ENCODE measurements around the gene PSME2.

Gene PSME2

GRCh38 chr14:24135834-24136683 is 10.4 kb downstream of the PSME2 start, which contains the start of gene PSME1:
Gene PSME1 (plus strand): TSS chr14:24136194. CDS start chr14:24136263, 69 bp downstream.
- peak; percentile 96 for DNase-seq (ENCODE audit: low spot score)

GRCh38 chr14:24135584-24135833 is 10.9 kb downstream of the PSME2 start:
- DNase-seq (ENCODE audit: low spot score): no peak

- no peak for DNase-seq (ENCODE audit: low spot score)
Measured at GRCh38 chr14:24133735-24134134, 12.7 kb downstream of the PSME2 start.

DNA sequence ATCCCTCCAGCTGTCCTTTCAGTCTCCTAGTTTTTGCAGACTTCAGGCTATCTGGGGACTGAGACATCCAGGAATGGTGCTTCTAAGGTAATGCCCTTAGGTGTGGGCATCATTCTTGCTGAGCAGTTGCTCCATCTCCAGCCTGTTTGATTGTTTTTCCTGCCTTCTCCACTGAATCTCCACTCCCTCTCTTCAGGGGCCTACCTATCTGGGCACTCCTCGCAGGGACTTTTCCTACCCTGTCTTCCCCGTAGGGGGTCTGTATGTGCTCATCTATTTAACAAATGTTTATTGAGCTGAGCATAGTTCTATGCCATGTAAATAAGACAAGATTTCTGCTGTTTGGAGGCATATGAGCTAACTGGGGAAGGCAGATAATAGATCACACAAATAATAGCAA is 13.4 kb downstream of the PSME2 start:
- no peak for DNase-seq (ENCODE audit: low spot score)

DNA sequence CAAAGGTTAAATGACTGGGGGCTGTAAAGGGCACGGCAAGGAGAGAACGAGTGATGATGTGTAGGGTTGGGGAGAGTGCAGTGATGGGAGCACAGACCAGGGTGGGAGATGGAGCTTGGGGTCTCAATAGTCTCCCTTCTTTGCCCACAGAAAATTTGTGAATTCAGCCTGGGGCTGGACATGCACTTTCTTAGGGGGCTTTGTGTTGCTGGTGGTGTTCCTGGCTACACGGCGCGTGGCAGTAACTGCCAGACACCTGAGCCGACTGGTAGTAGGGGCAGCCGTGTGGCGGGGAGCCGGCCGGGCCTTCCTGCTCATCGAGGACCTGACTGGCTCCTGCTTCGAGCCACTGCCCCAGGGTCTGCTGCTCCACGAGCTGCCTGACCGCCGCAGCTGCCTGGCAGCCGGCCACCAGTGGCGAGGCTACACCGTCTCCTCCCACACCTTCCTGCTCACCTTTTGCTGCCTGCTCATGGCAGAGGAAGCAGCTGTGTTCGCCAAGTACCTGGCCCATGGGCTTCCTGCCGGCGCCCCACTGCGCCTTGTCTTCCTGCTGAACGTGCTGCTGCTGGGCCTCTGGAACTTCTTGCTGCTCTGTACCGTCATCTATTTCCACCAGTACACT is 14.2 kb downstream of the PSME2 start:
- DNase-seq (ENCODE audit: low spot score): no peak

- no peak for DNase-seq (ENCODE audit: low spot score)
Measured at GRCh38 chr14:24131549-24131966, 14.9 kb downstream of the PSME2 start.

GRCh38 chr14:24130717-24131548 is 15.5 kb downstream of the PSME2 start:
- DNase-seq (ENCODE audit: low spot score): no peak

DNA sequence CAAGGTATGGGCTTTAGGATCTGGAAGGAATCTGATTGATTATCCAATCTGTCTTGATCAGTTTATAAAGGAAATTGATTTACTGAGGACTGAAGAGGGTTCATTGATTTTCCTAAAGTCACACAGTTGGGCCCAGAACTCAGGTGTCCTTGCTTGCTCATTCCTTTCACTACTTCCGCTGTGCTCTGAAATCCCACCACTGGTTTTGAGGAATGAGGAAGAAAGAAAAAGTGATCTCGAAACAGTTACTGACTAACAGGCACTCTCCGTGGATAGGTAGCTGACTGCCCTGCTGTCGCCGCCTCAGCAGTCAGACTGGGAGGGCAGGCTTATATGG is 16.1 kb downstream of the PSME2 start, which contains the start of gene FITM1:
FITM1 (plus strand) TSS at position 280 of the 337 bp plus-strand sequence. CDS start 905 bp downstream, outside the sequence.
- DNase-seq (ENCODE audit: low spot score): no peak

DNA sequence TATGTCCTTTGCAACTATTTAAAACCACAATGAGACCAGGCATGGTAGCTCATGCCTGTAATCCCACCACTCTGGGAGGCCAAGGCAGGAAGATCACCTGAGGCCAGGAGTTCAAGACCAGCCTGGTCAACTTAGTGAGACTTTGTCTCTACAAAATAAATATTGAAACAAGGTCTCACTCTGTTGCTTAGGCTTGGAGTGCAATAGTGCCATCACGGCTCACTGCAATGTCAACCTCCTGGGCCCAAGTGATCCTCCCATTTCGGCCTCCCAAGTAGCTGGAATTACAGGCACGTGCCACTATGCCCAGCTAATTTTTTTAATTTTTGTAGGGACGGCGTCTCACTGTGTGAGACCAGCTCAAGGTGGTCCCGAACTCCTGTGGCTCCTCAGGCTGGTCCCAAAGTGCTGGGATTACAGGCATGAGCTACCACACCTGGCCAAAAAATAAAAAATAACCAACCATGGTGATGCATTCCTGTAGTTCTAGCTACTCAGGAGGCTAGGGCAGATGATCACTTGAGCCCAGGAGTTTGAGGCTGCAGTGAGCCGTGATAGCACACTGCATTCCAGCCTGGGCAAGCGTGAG is 16.9 kb downstream of the PSME2 start:
- DNase-seq (ENCODE audit: low spot score): no peak

GRCh38 chr14:24127673-24128072 is 18.7 kb downstream of the PSME2 start:
- DNase-seq (ENCODE audit: low spot score): no peak

DNA sequence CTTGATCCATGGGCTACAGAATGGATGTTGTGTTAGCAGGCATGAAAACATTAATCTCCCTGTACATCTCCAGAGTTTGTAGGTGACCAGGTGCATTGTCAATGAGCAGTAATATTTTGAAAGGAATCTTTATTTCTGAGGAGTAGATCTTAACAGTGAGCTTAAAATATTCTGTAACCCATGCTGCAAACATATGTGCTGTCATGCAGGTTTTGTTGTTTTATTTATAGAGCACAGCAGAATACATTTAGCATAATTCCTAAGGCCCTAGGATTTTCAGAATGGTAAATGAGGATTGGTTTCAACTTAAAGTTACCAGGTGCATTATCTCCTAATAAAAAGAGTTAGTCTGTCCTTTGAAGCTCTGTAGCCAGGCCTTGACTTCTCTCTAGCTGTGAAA is 19.5 kb downstream of the PSME2 start:
- DNase-seq (ENCODE audit: low spot score): no peak

DNA sequence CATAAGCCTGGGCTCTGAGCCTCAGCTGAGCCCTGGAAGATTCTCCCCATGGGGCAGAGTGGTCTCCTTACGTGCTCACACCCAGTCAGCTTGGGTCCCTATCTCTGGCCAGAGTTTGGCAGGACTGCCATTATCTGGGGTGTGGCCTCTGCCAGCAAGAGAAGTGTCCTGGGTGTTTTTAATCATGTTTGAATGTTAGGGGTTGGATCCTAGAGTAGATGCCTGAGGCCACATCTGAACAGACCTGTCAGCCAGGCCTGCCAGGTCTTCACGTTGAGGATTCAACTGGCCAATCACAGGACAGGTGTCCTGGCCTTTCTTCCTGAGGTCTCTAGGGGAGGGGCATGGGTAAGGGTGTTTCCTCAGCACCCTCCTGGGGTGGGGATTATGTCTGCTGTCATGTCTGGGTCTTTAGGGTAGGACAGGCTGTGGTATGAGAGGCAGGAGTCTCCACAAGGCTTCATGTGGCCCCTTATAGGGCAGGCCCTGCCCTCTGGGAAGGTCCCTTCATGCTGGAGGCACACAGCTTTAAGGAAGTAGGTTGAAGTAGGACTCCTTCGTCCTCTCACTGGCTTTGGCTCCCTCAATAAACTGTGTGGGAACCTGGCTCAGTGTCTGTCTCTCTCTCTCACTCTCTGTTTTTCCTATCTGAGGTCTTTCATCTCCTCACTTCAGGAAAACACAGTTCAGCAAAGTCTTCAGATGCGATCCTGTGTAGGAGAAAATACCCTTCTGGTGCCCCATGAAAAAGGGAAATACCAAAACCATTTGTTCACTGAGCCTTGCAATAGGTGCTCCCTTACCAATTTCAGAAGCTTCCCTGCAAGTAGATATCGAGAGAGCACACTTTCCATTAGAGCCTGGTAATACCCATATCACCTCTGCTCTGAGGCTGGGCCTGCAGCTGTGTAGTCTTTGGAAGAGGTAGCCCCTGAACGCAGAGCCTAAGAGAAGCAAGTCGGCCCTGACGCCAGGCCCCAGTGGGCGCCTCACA is 22.7 kb downstream of the PSME2 start:
- no peak for DNase-seq (ENCODE audit: low spot score)

DNA sequence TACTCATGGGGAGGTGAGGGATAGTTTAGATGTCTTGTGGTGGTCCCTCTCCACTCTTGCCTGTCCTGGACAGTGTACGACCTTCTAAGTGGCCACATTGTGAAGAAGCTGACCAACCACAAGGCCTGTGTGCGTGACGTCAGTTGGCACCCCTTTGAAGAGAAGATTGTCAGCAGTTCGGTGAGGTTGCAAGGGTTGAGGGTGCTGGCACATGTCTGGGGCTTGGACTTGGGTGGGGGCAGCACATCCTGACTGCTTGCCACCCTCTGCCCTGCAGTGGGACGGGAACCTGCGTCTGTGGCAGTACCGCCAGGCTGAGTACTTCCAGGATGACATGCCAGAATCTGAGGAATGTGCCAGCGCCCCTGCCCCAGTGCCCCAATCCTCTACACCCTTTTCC is 23.5 kb downstream of the PSME2 start:
- no peak for DNase-seq (ENCODE audit: low spot score)

GRCh38 chr14:24122416-24122815 is 24.0 kb downstream of the PSME2 start:
- DNase-seq (ENCODE audit: low spot score): no peak

- no peak for DNase-seq (ENCODE audit: low spot score)
Measured at GRCh38 chr14:24121210-24121609, 25.2 kb downstream of the PSME2 start.

- DNase-seq (ENCODE audit: low spot score): no peak
Measured at GRCh38 chr14:24119691-24120090, 26.7 kb downstream of the PSME2 start.

DNA sequence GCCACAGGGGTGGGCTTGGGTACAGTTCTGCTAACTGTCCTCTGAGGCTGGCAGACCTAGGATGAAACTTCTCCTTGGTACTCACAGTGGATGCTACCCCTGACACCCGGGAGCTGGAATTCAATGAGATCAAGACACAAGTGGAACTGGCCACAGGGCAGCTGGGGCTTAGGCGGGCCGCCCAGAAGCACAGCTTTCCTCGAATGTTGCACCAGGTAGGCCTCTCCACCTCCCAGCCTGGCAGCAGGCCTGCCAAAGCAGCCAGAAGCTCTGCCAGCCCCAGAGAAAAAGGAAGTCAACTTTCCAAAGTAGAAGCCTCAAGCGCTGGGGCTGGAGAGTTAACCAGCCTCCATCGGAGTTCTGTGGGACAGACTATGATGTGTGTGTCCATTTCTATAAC is 29.2 kb downstream of the PSME2 start:
- DNase-seq (ENCODE audit: low spot score): no peak

- DNase-seq (ENCODE audit: low spot score): no peak
Measured at GRCh38 chr14:24116128-24116814, 30.1 kb downstream of the PSME2 start.

- DNase-seq (ENCODE audit: low spot score): no peak
Measured at GRCh38 chr14:24115422-24116127, 30.8 kb downstream of the PSME2 start.

All from activated CD4-positive, alpha-beta T cell treated with anti-CD3 and anti-CD28 coated beads, Interleukin-2, Interleukin-4, amounts not matched to agents 100 ng/mL and 50 ng/mL, durations not matched to agents 16 hours and 8 hours (primary cell).